Coronary artery (tissue), 2 donors: ENCODE data around the gene MTERF1.

Experiments
- DNase-seq: peaks from one replicate; pipeline ENCODE4 v3.0.0-alpha.2; 2017; ENCODE audit warnings: low spot score
- H3K27ac ChIP-seq, 2 donors: fragments of 200-600 bp; sonication (generic); one replicate each; pipeline ENCODE4 v1.5.1; 2016 to 2019
- H3K4me3 ChIP-seq: fragments of 200-600 bp; sonication (generic); 2 replicates; pipeline ENCODE4 v1.5.1; 2016; ENCODE audit warnings: mild to moderate bottlenecking, moderate library complexity
- CTCF ChIP-seq: fragments of 200-600 bp; sonication (generic); IDR thresholded peaks from one replicate; pipeline ENCODE4 v1.5.1; 2019; ENCODE audit warnings: antibody characterized with exemption

The MTERF1 gene

GRCh38 chr7:91880413-91881241 is at the start of gene MTERF1:
Gene MTERF1 (minus strand): TSS chr7:91880702. CDS start chr7:91880083, 619 bp downstream.
- peak within 1 kb of the TSS; percentile 89 for H3K4me3 ChIP-seq
- H3K27ac ChIP-seq = peak within 1 kb of the TSS; percentile 27 to 49
- peak; percentile 88 for DNase-seq

GRCh38 chr7:91929463-91929862 is 49.0 kb upstream of the MTERF1 start:
- H3K4me3 ChIP-seq = no peak overlapping the region

More at GRCh38 chr7:91880413-91881241, at the start of gene MTERF1:
- TF ChIP-seq CTCF = peak; percentile 95

GRCh38 chr7:91927912-91928311 is 47.4 kb upstream of the MTERF1 start:
- no peak for DNase-seq
- H3K4me3 ChIP-seq = no peak overlapping the region
- no peak overlapping the region for H3K27ac ChIP-seq
- TF ChIP-seq CTCF = no peak

More at GRCh38 chr7:91929463-91929862, 49.0 kb upstream of the MTERF1 start:
- no peak overlapping the region for H3K27ac ChIP-seq
- no peak for DNase-seq
- TF ChIP-seq CTCF = no peak

- no peak overlapping the region for H3K27ac ChIP-seq
- DNase-seq = no peak
- TF ChIP-seq CTCF = no peak
- no peak overlapping the region for H3K4me3 ChIP-seq
These were observed 42.4 kb upstream of the MTERF1 start for GRCh38 chr7:91922857-91923256.

- H3K27ac ChIP-seq = no peak overlapping the region
- H3K4me3 ChIP-seq = no peak overlapping the region
- TF ChIP-seq CTCF = no peak
- DNase-seq = no peak
These were observed 37.9 kb upstream of the MTERF1 start for GRCh38 chr7:91918356-91918755.

- no peak for TF ChIP-seq CTCF
- DNase-seq = no peak
- H3K4me3 ChIP-seq = no peak overlapping the region
- no peak overlapping the region for H3K27ac ChIP-seq
These were observed 35.5 kb upstream of the MTERF1 start for GRCh38 chr7:91916051-91916440.
